Stimulated activated naive CD8-positive, alpha-beta T cell treated with anti-CD3 and anti-CD28 coated beads, Interleukin-15, amount 100 ng/mL, for 72 hours (primary cell): ENCODE data around the gene TEKT2.
A peak's percentile ranks its signal among the peaks of the same experiment; 100 is the strongest.

ENCODE experiments used
- ATAC-seq: fragments of 150-1000 bp; cut with Tn5 transposase; 2 replicates; pipeline ENCODE4 v1.10.0; 2021; ENCODE audit warnings: mild to moderate bottlenecking, moderate library complexity
- DNase-seq, 2 donors: peaks; one replicate each; pipeline ENCODE4 v3.0.0; 2021 to 2022
- H3K27ac Mint-ChIP-seq, 2 donors: one replicate each; pipeline ENCODE4 v1.8.0; 2022; ENCODE audit warnings: mild to moderate bottlenecking in 2 of 2, mixed read lengths in 2 of 2, moderate library complexity in 2 of 2
- H3K27me3 Mint-ChIP-seq: one replicate; pipeline ENCODE4 v1.8.0; 2022; ENCODE audit warnings: mixed read lengths
- H3K4me1 Mint-ChIP-seq: one replicate; pipeline ENCODE4 v1.8.0; 2022; ENCODE audit warnings: mild to moderate bottlenecking, mixed read lengths
- H3K4me3 Mint-ChIP-seq, 2 donors: one replicate each; pipeline ENCODE4 v1.8.0; 2022; ENCODE audit warnings: mild to moderate bottlenecking in 2 of 2, mixed read lengths in 2 of 2, moderate library complexity in 1 of 2
- H3K9me3 Mint-ChIP-seq, 2 donors: one replicate each; pipeline ENCODE4 v1.8.0; 2022; ENCODE audit warnings: mixed read lengths in 2 of 2

The TEKT2 gene

GRCh38 chr1:36114371-36114770 lies 30.5 kb downstream of the TEKT2 start:
- Mint-ChIP-seq H3K4me3 (no peak overlapping the region), H3K4me1 (peaks cover 19% of the 10 kb centered on the region), H3K9me3 (no peaks in the 10 kb centered on the region)

GRCh38 chr1:36115200-36115669 lies 31.3 kb downstream of the TEKT2 start:
- Mint-ChIP-seq H3K27ac (peak overlapping the region in 1 of 2 donors; percentile 78), H3K9me3 (no peaks in the 10 kb centered on the region), H3K4me1 (peaks cover 14% of the 10 kb centered on the region), H3K4me3 (no peak overlapping the region), H3K27me3 (no peaks in the 10 kb centered on the region)
- ATAC-seq (no peak), DNase-seq (no peak)

More at GRCh38 chr1:36114371-36114770, 30.5 kb downstream of the TEKT2 start:
- DNase-seq (no peak), ATAC-seq (no peak)
- H3K27ac Mint-ChIP-seq: no peak overlapping the region
- no peaks in the 10 kb centered on the region for H3K27me3 Mint-ChIP-seq

GRCh38 chr1:36115931-36116330 lies 32.0 kb downstream of the TEKT2 start:
- H3K4me3 Mint-ChIP-seq: no peak overlapping the region
- H3K27me3 Mint-ChIP-seq: no peaks in the 10 kb centered on the region
- H3K9me3 Mint-ChIP-seq: no peaks in the 10 kb centered on the region
- ATAC-seq (no peak), DNase-seq (no peak)
- H3K27ac Mint-ChIP-seq: peak overlapping the region in 1 of 2 donors; percentile 78
- H3K4me1 Mint-ChIP-seq: peaks cover 8% of the 10 kb centered on the region

DNA sequence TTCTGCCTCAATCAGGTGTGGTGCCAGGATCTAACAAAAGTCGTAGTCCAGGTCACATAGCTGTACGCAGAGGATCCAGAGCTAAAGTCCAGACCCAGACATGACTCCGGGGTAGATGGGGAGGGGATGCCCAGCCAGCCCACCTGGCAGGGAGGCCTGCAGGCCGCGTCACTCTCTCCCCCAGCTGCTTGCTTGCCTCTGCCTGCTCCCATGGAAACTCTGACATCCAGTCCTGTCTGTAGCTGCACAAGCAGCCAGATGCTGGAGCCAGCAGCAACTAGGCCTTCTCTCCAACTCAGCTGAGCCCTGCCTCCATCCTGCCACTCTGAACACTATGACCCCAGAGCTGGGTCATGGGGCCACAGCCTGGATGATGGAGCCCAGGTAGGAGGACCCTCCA lies 33.0 kb downstream of the TEKT2 start:
- Mint-ChIP-seq H3K9me3 (no peaks in the 10 kb centered on the region), H3K27ac (no peak overlapping the region), H3K4me1 (no peaks in the 10 kb centered on the region), H3K4me3 (no peak overlapping the region), H3K27me3 (peaks cover under 1% of the 10 kb centered on the region)
- ATAC-seq (no peak), DNase-seq (no peak)

- DNase-seq (no peak), ATAC-seq (no peak)
- Mint-ChIP-seq H3K4me1 (peaks cover 13% of the 10 kb centered on the region), H3K4me3 (no peak overlapping the region), H3K9me3 (no peaks in the 10 kb centered on the region), H3K27me3 (peaks cover 17% of the 10 kb centered on the region), H3K27ac (no peak overlapping the region)
Observed at GRCh38 chr1:36118447-36119204, 34.7 kb downstream of the TEKT2 start.

GRCh38 chr1:36119456-36119855 lies 35.6 kb downstream of the TEKT2 start:
- H3K27me3 Mint-ChIP-seq: peaks cover 26% of the 10 kb centered on the region
- H3K4me1 Mint-ChIP-seq: peaks cover 21% of the 10 kb centered on the region
- ATAC-seq (no peak), DNase-seq (no peak)
- no peak overlapping the region for H3K4me3 Mint-ChIP-seq
- H3K27ac Mint-ChIP-seq: no peak overlapping the region
- no peaks in the 10 kb centered on the region for H3K9me3 Mint-ChIP-seq

GRCh38 chr1:36122062-36123030 lies 38.5 kb downstream of the TEKT2 start:
- H3K4me1 Mint-ChIP-seq: peaks cover 45% of the 10 kb centered on the region
- H3K27ac Mint-ChIP-seq: peak overlapping the region in 1 of 2 donors; percentile 4
- peaks cover 45% of the 10 kb centered on the region for H3K27me3 Mint-ChIP-seq
- DNase-seq (no peak), ATAC-seq (no peak)
- no peaks in the 10 kb centered on the region for H3K9me3 Mint-ChIP-seq
- H3K4me3 Mint-ChIP-seq: no peak overlapping the region

DNA sequence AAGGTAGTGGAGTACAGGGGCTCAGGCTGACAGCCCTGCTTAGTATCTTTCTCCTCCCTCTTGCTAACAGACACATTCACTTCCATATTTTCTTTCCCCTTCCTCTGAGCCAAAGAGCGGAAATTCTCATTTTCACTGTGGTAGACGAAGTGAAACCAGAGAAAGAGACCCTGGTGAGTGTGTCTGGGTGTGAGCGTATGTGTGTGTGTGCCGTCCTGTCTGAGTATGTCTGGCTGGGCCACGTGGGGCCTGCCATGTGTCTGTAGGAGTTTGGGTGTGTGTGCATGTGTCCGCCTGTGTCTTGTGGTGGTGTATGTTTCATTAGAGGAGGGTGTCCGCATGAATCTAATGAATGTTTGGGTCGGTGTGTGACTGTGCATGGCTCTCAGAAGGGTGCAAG lies 39.5 kb downstream of the TEKT2 start:
- Mint-ChIP-seq H3K27ac (peak overlapping the region in 1 of 2 donors; percentile 36), H3K4me3 (peak overlapping the region; percentile 47 to 52), H3K4me1 (peaks cover 46% of the 10 kb centered on the region), H3K9me3 (no peaks in the 10 kb centered on the region), H3K27me3 (peaks cover 45% of the 10 kb centered on the region)
- DNase-seq: no peak
- ATAC-seq: peak; percentile 70

GRCh38 chr1:36124404-36125128 lies 40.7 kb downstream of the TEKT2 start:
- Mint-ChIP-seq H3K27me3 (peaks cover 45% of the 10 kb centered on the region), H3K27ac (no peak overlapping the region), H3K9me3 (no peaks in the 10 kb centered on the region), H3K4me1 (peaks cover 46% of the 10 kb centered on the region), H3K4me3 (peak overlapping the region; percentile 47 to 72)
- ATAC-seq (peak; percentile 46), DNase-seq (no peak)

- H3K27ac Mint-ChIP-seq: peak within 1 kb of the TSS in 1 of 2 donors; percentile 90
Observed at GRCh38 chr1:36125129-36125991, 41.5 kb downstream of the TEKT2 start, which contains the start of gene COL8A2. TSS of gene COL8A2 (minus strand) at chr1:36125222. CDS start at chr1:36100242, 24,980 bp downstream.

DNA sequence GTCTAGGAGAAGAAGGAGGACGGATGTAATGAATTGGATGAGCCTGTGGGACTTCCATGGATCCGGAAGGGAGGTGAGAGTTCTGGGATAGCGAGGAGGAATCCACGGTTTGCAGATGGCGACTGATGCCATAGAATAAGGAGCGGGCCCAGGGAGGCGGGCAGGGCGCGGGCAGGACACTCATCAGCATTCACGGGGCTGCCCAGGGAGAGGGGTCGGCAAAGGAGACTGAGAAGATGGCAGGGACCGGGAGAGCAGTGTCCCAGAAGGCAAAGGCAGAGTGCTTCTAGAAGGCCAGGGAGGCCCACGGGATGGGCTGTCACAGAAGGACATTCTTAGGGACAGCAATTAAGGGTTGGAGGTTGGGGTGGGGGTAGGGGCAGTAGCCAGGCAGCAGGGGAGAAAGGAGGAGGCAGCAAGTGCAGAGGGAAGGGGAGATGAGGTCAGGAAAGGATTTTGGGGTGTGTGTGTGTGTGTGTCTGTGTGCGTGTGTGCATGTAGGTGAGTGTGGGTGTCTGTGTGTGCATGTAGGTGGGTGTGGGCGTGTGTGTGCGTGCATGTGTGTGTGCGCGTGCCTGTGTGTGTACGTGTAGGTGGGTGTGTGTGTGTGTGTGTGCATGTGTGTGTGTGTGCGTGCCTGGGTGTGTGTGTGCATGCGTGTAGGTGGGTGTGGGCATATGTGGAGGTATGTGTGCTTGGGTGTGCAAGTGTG lies 42.3 kb downstream of the TEKT2 start:
- Mint-ChIP-seq H3K27ac (peak overlapping the region; percentile 44 to 90), H3K4me1 (peaks cover 46% of the 10 kb centered on the region), H3K27me3 (peaks cover 45% of the 10 kb centered on the region), H3K9me3 (no peaks in the 10 kb centered on the region), H3K4me3 (peak overlapping the region; percentile 23 to 78)
- no peak for DNase-seq
- ATAC-seq: no peak

More at GRCh38 chr1:36125129-36125991, 41.5 kb downstream of the TEKT2 start, which contains the start of gene COL8A2:
- H3K27me3 Mint-ChIP-seq: peaks cover 45% of the 10 kb centered on the region
- H3K4me1 Mint-ChIP-seq: peaks cover 46% of the 10 kb centered on the region
- peak within 1 kb of the TSS; percentile 72 to 78 for H3K4me3 Mint-ChIP-seq
- DNase-seq (no peak), ATAC-seq (peak; percentile 33)
- no peaks in the 10 kb centered on the region for H3K9me3 Mint-ChIP-seq

- Mint-ChIP-seq H3K9me3 (no peaks in the 10 kb centered on the region), H3K4me1 (peaks cover 46% of the 10 kb centered on the region), H3K4me3 (no peak overlapping the region), H3K27ac (no peak overlapping the region), H3K27me3 (peaks cover 44% of the 10 kb centered on the region)
- no peak for ATAC-seq
- DNase-seq: no peak
Observed at GRCh38 chr1:36126797-36127500, 43.1 kb downstream of the TEKT2 start.

DNA sequence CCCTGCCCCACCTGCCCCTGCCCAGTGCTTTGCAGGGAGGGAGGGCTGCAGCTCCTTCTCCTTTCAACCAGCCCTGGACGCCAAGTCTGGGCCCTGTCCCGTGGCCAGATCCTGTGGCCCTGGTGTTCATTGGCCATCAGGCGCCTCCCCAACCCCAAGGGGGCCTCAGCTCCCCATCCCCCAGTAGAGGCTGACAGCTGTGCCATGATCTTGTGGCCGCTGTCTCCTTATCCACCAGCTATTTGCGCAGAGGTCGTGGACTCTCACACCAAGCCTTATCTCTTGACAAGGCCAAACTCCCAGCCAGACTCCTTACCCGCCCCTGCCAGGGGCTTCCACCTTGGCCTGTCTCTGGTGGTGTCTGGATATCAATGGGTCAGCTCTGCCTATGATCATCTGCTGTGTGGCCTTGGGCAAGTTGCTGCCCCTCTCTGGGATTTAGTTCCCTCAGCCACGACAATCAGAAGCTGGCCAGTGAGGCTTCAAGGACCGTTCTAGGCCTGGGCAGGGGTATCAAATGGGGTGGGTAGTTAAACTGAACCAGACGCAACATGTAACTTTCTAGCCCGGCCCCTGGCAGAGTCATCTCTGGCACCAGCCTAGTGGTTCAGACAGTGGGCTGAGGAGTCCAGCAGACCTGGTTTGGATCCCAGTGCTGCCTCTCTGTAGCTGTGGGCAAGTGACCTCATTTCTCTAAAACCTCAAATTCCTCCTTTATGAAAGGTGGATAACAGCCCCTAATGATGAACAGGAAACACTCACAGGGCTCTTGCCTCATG lies 44.4 kb downstream of the TEKT2 start:
- Mint-ChIP-seq H3K27me3 (peaks cover 31% of the 10 kb centered on the region), H3K27ac (no peak overlapping the region), H3K4me1 (peaks cover 36% of the 10 kb centered on the region), H3K4me3 (no peak overlapping the region), H3K9me3 (no peaks in the 10 kb centered on the region)
- DNase-seq: no peak
- ATAC-seq: no peak
